Measurements from ENCODE around the gene GRIN1.
A peak's percentile ranks its signal among the peaks of the same experiment; 100 is the strongest.

The GRIN1 gene

GRCh38 chr9:137168904-137169856, 30.2 kb downstream of the GRIN1 start:
- TF ChIP-seq, protein P1, sequence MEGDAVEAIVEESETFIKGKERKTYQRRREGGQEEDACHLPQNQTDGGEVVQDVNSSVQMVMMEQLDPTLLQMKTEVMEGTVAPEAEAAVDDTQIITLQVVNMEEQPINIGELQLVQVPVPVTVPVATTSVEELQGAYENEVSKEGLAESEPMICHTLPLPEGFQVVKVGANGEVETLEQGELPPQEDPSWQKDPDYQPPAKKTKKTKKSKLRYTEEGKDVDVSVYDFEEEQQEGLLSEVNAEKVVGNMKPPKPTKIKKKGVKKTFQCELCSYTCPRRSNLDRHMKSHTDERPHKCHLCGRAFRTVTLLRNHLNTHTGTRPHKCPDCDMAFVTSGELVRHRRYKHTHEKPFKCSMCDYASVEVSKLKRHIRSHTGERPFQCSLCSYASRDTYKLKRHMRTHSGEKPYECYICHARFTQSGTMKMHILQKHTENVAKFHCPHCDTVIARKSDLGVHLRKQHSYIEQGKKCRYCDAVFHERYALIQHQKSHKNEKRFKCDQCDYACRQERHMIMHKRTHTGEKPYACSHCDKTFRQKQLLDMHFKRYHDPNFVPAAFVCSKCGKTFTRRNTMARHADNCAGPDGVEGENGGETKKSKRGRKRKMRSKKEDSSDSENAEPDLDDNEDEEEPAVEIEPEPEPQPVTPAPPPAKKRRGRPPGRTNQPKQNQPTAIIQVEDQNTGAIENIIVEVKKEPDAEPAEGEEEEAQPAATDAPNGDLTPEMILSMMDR (conservative IDR thresholded peaks at IDR 0.05), result no peak
- H3K27ac ChIP-seq, result peak overlapping the region; percentile 100

DNA sequence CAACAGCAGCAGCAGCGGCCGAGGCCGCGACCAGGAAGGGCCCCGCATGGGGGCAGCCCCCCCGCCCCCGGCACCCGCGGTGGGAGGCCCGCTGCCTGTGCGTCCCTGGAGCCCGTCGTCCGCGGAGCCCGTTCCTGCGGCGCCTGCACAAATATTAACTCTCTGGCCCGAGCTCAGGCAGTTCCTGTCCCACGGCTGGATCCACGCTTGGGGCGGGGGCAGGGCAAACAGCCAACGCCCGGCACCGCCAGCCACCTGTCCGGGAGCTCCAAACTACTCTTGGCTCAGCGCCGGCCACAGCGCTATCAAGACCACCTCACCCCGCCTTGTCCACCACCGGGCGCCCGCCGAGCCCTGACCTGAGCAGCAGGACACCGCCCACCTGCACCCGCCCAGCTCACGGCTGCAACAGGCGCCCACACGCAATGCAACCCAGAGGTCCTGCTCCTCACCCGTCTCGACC, 31.0 kb downstream of the GRIN1 start, which contains the start of gene LRRC26:
LRRC26 (minus strand) TSS at position 156 of the 463 bp plus-strand sequence; CDS start at position 48, 108 bp downstream.
- TF ChIP-seq, protein P1 (conservative IDR thresholded peaks at IDR 0.05), result no peak
- H3K27ac ChIP-seq, result peak within 1 kb of the TSS; percentile 100

GRCh38 chr9:137170486-137171148, 31.7 kb downstream of the GRIN1 start:
- TF ChIP-seq, protein P1 (conservative IDR thresholded peaks at IDR 0.05), result no peak
- peak overlapping the region; percentile 100 for H3K27ac ChIP-seq

DNA sequence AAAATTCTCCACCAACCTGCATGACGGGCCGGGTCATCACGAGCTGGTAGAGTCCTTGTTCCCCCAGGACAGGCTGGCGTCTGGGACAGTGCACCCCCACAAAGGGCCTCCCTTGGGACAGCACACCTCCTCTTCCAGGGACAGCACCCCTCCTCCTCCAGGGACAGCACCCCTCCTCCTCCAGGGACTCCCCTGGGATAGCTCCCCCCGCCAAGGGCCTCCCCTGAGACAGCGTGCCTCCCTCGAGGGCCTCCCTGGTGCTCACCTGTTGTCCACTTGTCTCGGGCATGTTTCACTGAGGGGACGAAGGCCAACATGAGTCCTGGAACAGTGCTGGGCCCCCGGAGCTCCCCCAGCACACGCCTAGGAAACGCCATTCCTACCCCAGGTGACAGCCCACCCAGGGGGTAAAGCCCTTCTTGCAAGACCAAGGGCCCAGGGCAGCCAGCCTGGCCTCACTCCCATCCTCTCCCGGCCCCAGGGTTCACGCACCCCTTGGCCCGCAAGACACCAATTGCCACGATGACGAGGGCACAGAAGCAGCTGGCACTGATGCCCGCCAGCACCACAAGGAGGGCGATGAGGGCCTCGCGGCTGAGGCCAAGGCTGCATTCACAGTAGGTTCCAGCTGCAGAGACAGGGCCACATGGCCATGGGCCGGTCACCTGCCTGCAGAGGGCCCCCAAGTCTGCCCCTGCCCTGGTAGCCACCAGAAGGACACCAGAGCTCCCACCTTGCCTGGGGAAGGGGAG, 32.4 kb downstream of the GRIN1 start:
- TF ChIP-seq, protein P1 (conservative IDR thresholded peaks at IDR 0.05), result no peak
- H3K27ac ChIP-seq, result peak overlapping the region; percentile 100

- peak overlapping the region; percentile 100 for H3K27ac ChIP-seq
- TF ChIP-seq, protein P1 (conservative IDR thresholded peaks at IDR 0.05), result no peak
Observed at GRCh38 chr9:137172901-137173795, 34.2 kb downstream of the GRIN1 start.

- TF ChIP-seq, protein P1 (conservative IDR thresholded peaks at IDR 0.05), result no peak
Observed at GRCh38 chr9:137173796-137174664, 35.1 kb downstream of the GRIN1 start.

More at GRCh38 chr9:137173796-137174664, 35.1 kb downstream of the GRIN1 start:
- H3K27ac ChIP-seq, result peak overlapping the region; percentile 100
